ENCODE results near the gene TNPO3. TPM values are rescaled to one million over a fixed set of nuclear protein-coding genes. Genes with fewer than 3 reads are reported as not detected.

Gene TNPO3
- total RNA-seq, 1 donor from 2014 or later = 38.0 TPM

GRCh38 chr7:128932862-128933179, 122.1 kb downstream of the TNPO3 start:
- ATAC-seq (no peak), DNase-seq (no peak)
- intact Hi-C loops (cut with micrococcal nuclease) = no loop called here

GRCh38 chr7:128931965-128932861, 122.7 kb downstream of the TNPO3 start:
- intact Hi-C loops (cut with micrococcal nuclease) = no loop called here
- DNase-seq (no peak), ATAC-seq (no peak)

GRCh38 chr7:128931190-128931798, 123.6 kb downstream of the TNPO3 start:
- ATAC-seq (no peak), DNase-seq (no peak)
- intact Hi-C loops (cut with micrococcal nuclease) = no loop called here

GRCh38 chr7:128928882-128929788, 125.8 kb downstream of the TNPO3 start:
- ATAC-seq (no peak), DNase-seq (no peak)
- intact Hi-C loops (cut with micrococcal nuclease) = no loop called here

- intact Hi-C loops (cut with micrococcal nuclease) = no loop called here
- ATAC-seq (no peak), DNase-seq (no peak)
Measured at GRCh38 chr7:128928159-128928813, 126.6 kb downstream of the TNPO3 start.

GRCh38 chr7:128924707-128925588, 130.0 kb downstream of the TNPO3 start:
- ATAC-seq (no peak), DNase-seq (no peak)
- intact Hi-C loops (cut with micrococcal nuclease) = no loop called here

- intact Hi-C loops (cut with micrococcal nuclease) = no loop called here
- ATAC-seq (no peak), DNase-seq (no peak)
Measured at GRCh38 chr7:128923411-128923800, 131.5 kb downstream of the TNPO3 start.

- ATAC-seq (no peak), DNase-seq (no peak)
- intact Hi-C loops (cut with micrococcal nuclease) = no loop called here
Measured at GRCh38 chr7:128922496-128923410, 132.2 kb downstream of the TNPO3 start.

- intact Hi-C loops (cut with micrococcal nuclease) = no loop called here
- ATAC-seq (no peak), DNase-seq (no peak)
Measured at GRCh38 chr7:128921866-128922440, 133.0 kb downstream of the TNPO3 start.

GRCh38 chr7:128920913-128921582, 133.9 kb downstream of the TNPO3 start:
- intact Hi-C loops (cut with micrococcal nuclease) = no loop called here
- no peak for DNase-seq
- no peak for ATAC-seq

GRCh38 chr7:128919881-128920799, 134.8 kb downstream of the TNPO3 start:
- no peak for DNase-seq
- intact Hi-C loops (cut with micrococcal nuclease) = no loop called here
- no peak for ATAC-seq

GRCh38 chr7:128919241-128919640, 135.7 kb downstream of the TNPO3 start:
- DNase-seq (no peak), ATAC-seq (no peak)
- intact Hi-C loops (cut with micrococcal nuclease) = no loop called here

- ATAC-seq (no peak), DNase-seq (no peak)
- intact Hi-C loops (cut with micrococcal nuclease) = no loop called here
Measured at GRCh38 chr7:128918016-128918665, 136.8 kb downstream of the TNPO3 start.

GRCh38 chr7:128917122-128917521, 137.8 kb downstream of the TNPO3 start:
- DNase-seq = no peak
- intact Hi-C loops (cut with micrococcal nuclease) = no loop called here
- ATAC-seq = no peak

- DNase-seq = no peak
- intact Hi-C loops (cut with micrococcal nuclease) = no loop called here
- ATAC-seq = no peak
Measured at GRCh38 chr7:128916643-128916915, 138.3 kb downstream of the TNPO3 start.
